HCT116 (cell line): ENCODE data around the gene CDK5RAP2. TPM values are rescaled to one million over a fixed set of nuclear protein-coding genes. Genes with fewer than 3 reads are reported as not detected.

ENCODE experiments used
- ATAC-seq: fragments of 200-7000 bp; cut with Tn5 transposase; 2 replicates; pipeline ENCODE4 v1.9.1; 2020; ENCODE audit warnings: mild to moderate bottlenecking, moderate library complexity
- BruUV-seq: library from RNA; stranded (reverse); fragments of 400-500 nt; replicated peaks from 2 replicates; lab custom pipeline; 2021; lab: Mats Ljungman, UMichigan
- CTCF ChIA-PET: fragments of 300-600 bp; sonication (Branson Sonifier 250); formaldehyde crosslinking; loops from one replicate; lab custom pipeline; 2021; ENCODE audit warnings: antibody characterized with exemption; lab: Charles Lee
- POLR2A ChIA-PET: fragments of 300-600, 350-600 bp; sonication (Branson Sonifier 250); formaldehyde crosslinking; loops from one replicate; lab custom pipeline; 2021; ENCODE audit warnings: antibody characterized with exemption; lab: Charles Lee
- RAD21 ChIA-PET, 2 experiments: fragments of 300-600 bp; sonication (Branson Sonifier 250); formaldehyde crosslinking; loops; one replicate each; lab custom pipeline; 2023; ENCODE audit warnings: low total read pairs in 2 of 2; ENCODE audit not compliant: uncharacterized antibody in 2 of 2, unreplicated experiment in 2 of 2, low non-redundant PET in 1 of 2; lab: Charles Lee
- DNase-seq: peaks from one replicate; pipeline ENCODE4 v3.0.0-alpha.2; 2010; ENCODE audit warnings: low read depth, low spot score
- H2AFZ ChIP-seq: fragments of 200-600 bp; shearing (Covaris generic), sonication (generic); 2 replicates; pipeline ENCODE4 v1.6.1; 2017; ENCODE audit warnings: low read depth, mixed run types, mixed read lengths, antibody characterized with exemption, low read length; ENCODE audit not compliant: poor library complexity, severe bottlenecking
- H3K27ac ChIP-seq: 2 replicates; pipeline ENCODE4 v1.5.1; 2012; ENCODE audit warnings: low read depth, low read length
- H3K27me3 ChIP-seq: fragments of 200-600 bp; sonication (generic); 2 replicates; pipeline ENCODE4 v1.6.1; 2016; ENCODE audit warnings: mixed run types, low read length, mixed read lengths; ENCODE audit not compliant: insufficient read depth
- H3K36me3 ChIP-seq, 2 experiments: fragments of 200-500 bp in 1 of 2; fragments of 200-600 bp in 1 of 2; sonication (Bioruptor generic) in 1 of 2; sonication (generic) in 1 of 2; 2 replicates each; pipeline versions ENCODE4 v1.5.1 to v1.6.1; 2014 to 2016; ENCODE audit warnings: low read length in 2 of 2, inconsistent platforms in 1 of 2, mixed read lengths in 1 of 2, mixed run types in 1 of 2; ENCODE audit not compliant: insufficient read depth in 2 of 2, control insufficient read depth in 1 of 2
- H3K4me1 ChIP-seq, 2 experiments: fragments of 200-600 bp in 1 of 2; sonication (generic) in 1 of 2; 2 replicates each; pipeline versions ENCODE4 v1.5.1 to v1.6.1; 2012 to 2017; ENCODE audit warnings: low read length in 2 of 2, inconsistent platforms in 1 of 2, mild to moderate bottlenecking in 1 of 2, mixed read lengths in 1 of 2, mixed run types in 1 of 2, moderate library complexity in 1 of 2; ENCODE audit not compliant: insufficient read depth in 2 of 2, control insufficient read depth in 1 of 2
- H3K4me2 ChIP-seq: fragments of 200-600 bp; sonication (generic); 2 replicates; pipeline ENCODE4 v1.6.1; 2017; ENCODE audit warnings: mixed run types, low read length, mixed read lengths
- H3K4me3 ChIP-seq, 2 experiments: fragments of 200-600 bp in 1 of 2; sonication (generic) in 1 of 2; replicated peaks in 1 of 2; 2 replicates each; pipeline ENCODE4 v1.5.1; 2011 to 2016; ENCODE audit warnings: low read length in 2 of 2, control low read depth in 1 of 2, low read depth in 1 of 2, mild to moderate bottlenecking in 1 of 2, mixed read lengths in 1 of 2, mixed run types in 1 of 2
- H3K79me2 ChIP-seq: fragments of 200-600 bp; sonication (generic); 2 replicates; pipeline ENCODE4 v1.6.1; 2017; ENCODE audit warnings: mild to moderate bottlenecking, mixed run types, low read length, moderate library complexity, mixed read lengths; ENCODE audit not compliant: insufficient read depth
- H3K9ac ChIP-seq: fragments of 200-600 bp; sonication (generic); 2 replicates; pipeline ENCODE4 v1.6.1; 2016; ENCODE audit warnings: low read length, mixed read lengths
- H3K9me2 ChIP-seq: fragments of 200-600 bp; sonication (generic), shearing (Covaris generic); 2 replicates; pipeline ENCODE4 v1.6.1; 2017; ENCODE audit warnings: mixed run types, mild to moderate bottlenecking, moderate library complexity; ENCODE audit not compliant: insufficient read depth
- H3K9me3 ChIP-seq, 2 experiments: fragments of 200-500 bp in 1 of 2; fragments of 200-600 bp in 1 of 2; sonication (Bioruptor generic) in 1 of 2; sonication (generic) in 1 of 2; 2 replicates each; pipeline ENCODE4 v1.6.1; 2014 to 2017; ENCODE audit warnings: low read length in 2 of 2, mixed read lengths in 2 of 2, inconsistent platforms in 1 of 2, low read depth in 1 of 2, mild to moderate bottlenecking in 1 of 2, mixed run types in 1 of 2, moderate library complexity in 1 of 2; ENCODE audit not compliant: control insufficient read depth in 1 of 2, insufficient read depth in 1 of 2
- H4K20me1 ChIP-seq: fragments of 200-600 bp; sonication (generic), shearing (Covaris generic); 2 replicates; pipeline ENCODE4 v1.6.1; 2017; ENCODE audit warnings: mixed run types, mild to moderate bottlenecking, moderate library complexity; ENCODE audit not compliant: insufficient read depth
- EGR1 ChIP-seq: IDR thresholded peaks from 2 replicates; pipeline ENCODE4 v1.6.1; 2012; ENCODE audit warnings: low read depth
- ELF1 ChIP-seq: IDR thresholded peaks from 2 replicates; pipeline ENCODE4 v1.6.1; 2012; ENCODE audit warnings: low read depth, borderline replicate concordance
- EZH2 ChIP-seq: fragments of 200-600 bp; sonication (generic); IDR thresholded peaks from 2 replicates; pipeline ENCODE4 v1.6.1; 2017; ENCODE audit warnings: antibody characterized with exemption, mixed run types
- EZH2phosphoT487 ChIP-seq: fragments of 200-600 bp; IDR thresholded peaks from 2 replicates; pipeline ENCODE4 v1.6.1; 2018; ENCODE audit warnings: antibody characterized with exemption, borderline replicate concordance
- FOSL1 ChIP-seq: IDR thresholded peaks from 2 replicates; pipeline ENCODE4 v1.6.1; 2012; ENCODE audit warnings: low read depth
- POLR2A ChIP-seq: IDR thresholded peaks from 2 replicates; pipeline ENCODE4 v1.7.0; 2011; ENCODE audit warnings: borderline replicate concordance; ENCODE audit not compliant: insufficient read depth, insufficient read length; ENCODE audit errors: extremely low read depth
- POLR2AphosphoS5 ChIP-seq: IDR thresholded peaks from 2 replicates; pipeline ENCODE4 v1.6.1; 2011; ENCODE audit warnings: mild to moderate bottlenecking, low read depth, low read length, moderate library complexity
- SIN3A ChIP-seq: IDR thresholded peaks from 2 replicates; pipeline ENCODE4 v1.6.1; 2012; ENCODE audit warnings: low read depth
- SP1 ChIP-seq: IDR thresholded peaks from 2 replicates; pipeline ENCODE4 v1.6.1; 2012; ENCODE audit warnings: low read depth
- SRF ChIP-seq: IDR thresholded peaks from 2 replicates; pipeline ENCODE4 v1.6.1; 2012; ENCODE audit warnings: low read depth
- TCF7L2 ChIP-seq: IDR thresholded peaks from 2 replicates; pipeline ENCODE4 v1.7.0; 2011; ENCODE audit warnings: borderline replicate concordance, inconsistent platforms; ENCODE audit not compliant: insufficient read depth, insufficient read length; ENCODE audit errors: extremely low read depth
- YY1 ChIP-seq: IDR thresholded peaks from 2 replicates; pipeline ENCODE4 v1.6.1; 2011; ENCODE audit warnings: low read length, low read depth, moderate library complexity, mild to moderate bottlenecking; ENCODE audit not compliant: insufficient replicate concordance; ENCODE audit errors: extremely low read depth
- ZFX ChIP-seq: fragments of 450-650 bp; IDR thresholded peaks from 2 replicates; pipeline ENCODE4 v1.6.1; 2017
- ZNF274 ChIP-seq: fragments of 200-500 bp; sonication (Bioruptor generic); IDR thresholded peaks from 2 replicates; pipeline ENCODE4 v1.6.1; 2014; ENCODE audit warnings: mild to moderate bottlenecking, low read depth, low read length, inconsistent platforms
- intact Hi-C: fragments of 100-400 bp; cut with micrococcal nuclease; formaldehyde crosslinking; loops from 2 replicates; pipeline ENCODE4 v1.10.0; 2022
- total RNA-seq: library from RNA; stranded (reverse); gene quantifications from one replicate; pipeline ENCODE4 v1.2.1, GENCODE V29; 2021; ENCODE audit not compliant: unreplicated experiment
- TF ChIP-seq, protein P1 (sequence below): IDR thresholded peaks from 2 replicates; pipeline ENCODE4 v1.6.1; 2012; ENCODE audit warnings: low read depth
- TF ChIP-seq, protein P2 (sequence below): IDR thresholded peaks from 2 replicates; pipeline ENCODE4 v1.6.1; 2012
- TF ChIP-seq, protein P3 (sequence below): IDR thresholded peaks from 2 replicates; pipeline ENCODE4 v1.6.1; 2011; ENCODE audit warnings: mild to moderate bottlenecking, low read length, moderate library complexity; ENCODE audit not compliant: insufficient replicate concordance; ENCODE audit errors: extremely low read depth

CDK5RAP2 gene
- total RNA-seq, 1 experiment from 2014 or later = 56.2 TPM

- no peak for DNase-seq
- Histone ChIP-seq H3K79me2 (no peaks in the 10 kb centered on the region), H3K4me2 (no peak overlapping the region), H3K9me3 (no peaks in the 10 kb centered on the region; a peak in 1 of 4 replicates), H4K20me1 (no peaks in the 10 kb centered on the region), H3K9me2 (no peaks in the 10 kb centered on the region), H3K4me3 (no peak overlapping the region), H2AFZ (no peak overlapping the region)
- CTCF ChIA-PET = no interaction called here
- intact Hi-C loops = no loop called here
- ATAC-seq = no peak
- TF ChIP-seq, protein P1, sequence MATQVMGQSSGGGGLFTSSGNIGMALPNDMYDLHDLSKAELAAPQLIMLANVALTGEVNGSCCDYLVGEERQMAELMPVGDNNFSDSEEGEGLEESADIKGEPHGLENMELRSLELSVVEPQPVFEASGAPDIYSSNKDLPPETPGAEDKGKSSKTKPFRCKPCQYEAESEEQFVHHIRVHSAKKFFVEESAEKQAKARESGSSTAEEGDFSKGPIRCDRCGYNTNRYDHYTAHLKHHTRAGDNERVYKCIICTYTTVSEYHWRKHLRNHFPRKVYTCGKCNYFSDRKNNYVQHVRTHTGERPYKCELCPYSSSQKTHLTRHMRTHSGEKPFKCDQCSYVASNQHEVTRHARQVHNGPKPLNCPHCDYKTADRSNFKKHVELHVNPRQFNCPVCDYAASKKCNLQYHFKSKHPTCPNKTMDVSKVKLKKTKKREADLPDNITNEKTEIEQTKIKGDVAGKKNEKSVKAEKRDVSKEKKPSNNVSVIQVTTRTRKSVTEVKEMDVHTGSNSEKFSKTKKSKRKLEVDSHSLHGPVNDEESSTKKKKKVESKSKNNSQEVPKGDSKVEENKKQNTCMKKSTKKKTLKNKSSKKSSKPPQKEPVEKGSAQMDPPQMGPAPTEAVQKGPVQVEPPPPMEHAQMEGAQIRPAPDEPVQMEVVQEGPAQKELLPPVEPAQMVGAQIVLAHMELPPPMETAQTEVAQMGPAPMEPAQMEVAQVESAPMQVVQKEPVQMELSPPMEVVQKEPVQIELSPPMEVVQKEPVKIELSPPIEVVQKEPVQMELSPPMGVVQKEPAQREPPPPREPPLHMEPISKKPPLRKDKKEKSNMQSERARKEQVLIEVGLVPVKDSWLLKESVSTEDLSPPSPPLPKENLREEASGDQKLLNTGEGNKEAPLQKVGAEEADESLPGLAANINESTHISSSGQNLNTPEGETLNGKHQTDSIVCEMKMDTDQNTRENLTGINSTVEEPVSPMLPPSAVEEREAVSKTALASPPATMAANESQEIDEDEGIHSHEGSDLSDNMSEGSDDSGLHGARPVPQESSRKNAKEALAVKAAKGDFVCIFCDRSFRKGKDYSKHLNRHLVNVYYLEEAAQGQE = no peak
- TF ChIP-seq ELF1 (no peak), POLR2A (no peak), POLR2AphosphoS5 (no peak), FOSL1 (no peak), YY1 (no peak), SP1 (no peak), SRF (no peak), EZH2 (no peak), ZNF274 (no peak), EGR1 (no peak), TCF7L2 (no peak), EZH2phosphoT487 (no peak), SIN3A (no peak), ZFX (no peak)
- TF ChIP-seq, protein P2, sequence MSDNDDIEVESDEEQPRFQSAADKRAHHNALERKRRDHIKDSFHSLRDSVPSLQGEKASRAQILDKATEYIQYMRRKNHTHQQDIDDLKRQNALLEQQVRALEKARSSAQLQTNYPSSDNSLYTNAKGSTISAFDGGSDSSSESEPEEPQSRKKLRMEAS = no peak
- TF ChIP-seq, protein P3, sequence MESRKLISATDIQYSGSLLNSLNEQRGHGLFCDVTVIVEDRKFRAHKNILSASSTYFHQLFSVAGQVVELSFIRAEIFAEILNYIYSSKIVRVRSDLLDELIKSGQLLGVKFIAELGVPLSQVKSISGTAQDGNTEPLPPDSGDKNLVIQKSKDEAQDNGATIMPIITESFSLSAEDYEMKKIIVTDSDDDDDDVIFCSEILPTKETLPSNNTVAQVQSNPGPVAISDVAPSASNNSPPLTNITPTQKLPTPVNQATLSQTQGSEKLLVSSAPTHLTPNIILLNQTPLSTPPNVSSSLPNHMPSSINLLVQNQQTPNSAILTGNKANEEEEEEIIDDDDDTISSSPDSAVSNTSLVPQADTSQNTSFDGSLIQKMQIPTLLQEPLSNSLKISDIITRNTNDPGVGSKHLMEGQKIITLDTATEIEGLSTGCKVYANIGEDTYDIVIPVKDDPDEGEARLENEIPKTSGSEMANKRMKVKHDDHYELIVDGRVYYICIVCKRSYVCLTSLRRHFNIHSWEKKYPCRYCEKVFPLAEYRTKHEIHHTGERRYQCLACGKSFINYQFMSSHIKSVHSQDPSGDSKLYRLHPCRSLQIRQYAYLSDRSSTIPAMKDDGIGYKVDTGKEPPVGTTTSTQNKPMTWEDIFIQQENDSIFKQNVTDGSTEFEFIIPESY = no peak
- TF ChIP-seq, all 23 proteins: peak for 0
- no peaks in the 10 kb centered on the region for H3K27me3 ChIP-seq
- H3K9ac ChIP-seq = no peak overlapping the region
- no TSS peak for BruUV-seq
- no peak overlapping the region for H3K27ac ChIP-seq
- RAD21 ChIA-PET = no interaction called here
- H3K36me3 ChIP-seq = no peaks in the 10 kb centered on the region
- POLR2A ChIA-PET = no interaction called here
- H3K4me1 ChIP-seq = peaks cover 6 to 12% of the 10 kb centered on the region in 2 experiments; a peak in 2 of 4 replicates
Observed at GRCh38 chr9:120368799-120369198, 211.2 kb downstream of the CDK5RAP2 start.
